Endothelial cell of umbilical vein (primary cell): Measurements from ENCODE around the gene PMFBP1.

Experiments used
- GATA2 ChIP-seq: IDR thresholded peaks from 2 replicates; pipeline ENCODE4 v1.7.0; 2011; ENCODE audit warnings: low read depth, mild to moderate bottlenecking, moderate library complexity, mixed read lengths, low read length; ENCODE audit not compliant: insufficient read length, insufficient read depth
- TF ChIP-seq, protein P1 (sequence below), 2 donors: IDR thresholded peaks; 1 replicate in 1 of 2; 2 replicates in 1 of 2; pipeline ENCODE4 v1.5.1; 2011; ENCODE audit warnings: low read length in 2 of 2, mild to moderate bottlenecking in 2 of 2, moderate library complexity in 2 of 2, control low read depth in 1 of 2, inconsistent platforms in 1 of 2, low read depth in 1 of 2; ENCODE audit not compliant: insufficient read depth in 1 of 2; ENCODE audit errors: extremely low read depth in 1 of 2

DNA sequence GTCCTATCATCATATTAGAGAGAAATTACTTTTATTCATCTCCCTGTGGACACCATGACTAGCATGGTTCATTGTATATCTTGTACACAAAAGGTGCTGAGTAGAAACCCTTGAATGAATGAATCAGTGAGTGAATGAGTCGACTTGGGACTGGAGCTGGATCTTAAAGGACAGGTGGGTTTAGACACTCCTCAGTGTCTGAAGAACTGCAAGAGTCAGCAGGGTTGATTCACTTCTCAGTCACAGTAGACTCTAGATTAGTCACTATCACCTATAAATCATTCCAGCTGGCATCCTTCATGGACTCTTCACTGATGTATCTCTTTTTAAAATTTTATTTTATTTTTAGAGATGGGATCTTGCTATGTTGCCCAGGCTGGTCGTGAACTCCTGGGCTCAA lies 30.1 kb upstream of the PMFBP1 start:
- TF ChIP-seq, protein P1, sequence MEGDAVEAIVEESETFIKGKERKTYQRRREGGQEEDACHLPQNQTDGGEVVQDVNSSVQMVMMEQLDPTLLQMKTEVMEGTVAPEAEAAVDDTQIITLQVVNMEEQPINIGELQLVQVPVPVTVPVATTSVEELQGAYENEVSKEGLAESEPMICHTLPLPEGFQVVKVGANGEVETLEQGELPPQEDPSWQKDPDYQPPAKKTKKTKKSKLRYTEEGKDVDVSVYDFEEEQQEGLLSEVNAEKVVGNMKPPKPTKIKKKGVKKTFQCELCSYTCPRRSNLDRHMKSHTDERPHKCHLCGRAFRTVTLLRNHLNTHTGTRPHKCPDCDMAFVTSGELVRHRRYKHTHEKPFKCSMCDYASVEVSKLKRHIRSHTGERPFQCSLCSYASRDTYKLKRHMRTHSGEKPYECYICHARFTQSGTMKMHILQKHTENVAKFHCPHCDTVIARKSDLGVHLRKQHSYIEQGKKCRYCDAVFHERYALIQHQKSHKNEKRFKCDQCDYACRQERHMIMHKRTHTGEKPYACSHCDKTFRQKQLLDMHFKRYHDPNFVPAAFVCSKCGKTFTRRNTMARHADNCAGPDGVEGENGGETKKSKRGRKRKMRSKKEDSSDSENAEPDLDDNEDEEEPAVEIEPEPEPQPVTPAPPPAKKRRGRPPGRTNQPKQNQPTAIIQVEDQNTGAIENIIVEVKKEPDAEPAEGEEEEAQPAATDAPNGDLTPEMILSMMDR (IDR thresholded peaks at IDR 0.05; ENCODE audit: extremely low read depth in 1 of 2, insufficient read depth in 1 of 2, low read depth in 1 of 2, low read length in 2 of 2), result no peak
- no peak for TF ChIP-seq GATA2
